ENCODE results near the gene MICU1.

MICU1 gene

GRCh38 chr10:72354356-72355213, 271.3 kb downstream of the MICU1 start, which contains the start of gene DNAJB12:
Gene DNAJB12 (minus strand): TSS chr10:72354919. CDS start chr10:72354897, 22 bp downstream.
- Histone ChIP-seq H3K27me3 (replicated peaks; ENCODE audit: control insufficient read depth, insufficient read depth, low read length) (no peaks in the 10 kb centered on the region), H3K36me3 (ENCODE audit: control insufficient read depth, insufficient read depth, low read length) (peaks cover 9% of the 10 kb centered on the region), H3K4me3 (replicated peaks; ENCODE audit: low read depth, low read length) (peak within 1 kb of the TSS; percentile 97)
- no peak for TF ChIP-seq CTCF (IDR thresholded peaks at IDR 0.05; ENCODE audit: insufficient read depth, low read length, poor library complexity, severe bottlenecking)
- peak; percentile 98 for DNase-seq (ENCODE audit: extremely low read depth, insufficient read length)

GRCh38 chr10:72353965-72354355, 271.9 kb downstream of the MICU1 start:
- DNase-seq (ENCODE audit: extremely low read depth, insufficient read length), result no peak
- no peak for TF ChIP-seq CTCF (IDR thresholded peaks at IDR 0.05; ENCODE audit: insufficient read depth, low read length, poor library complexity, severe bottlenecking)
- H3K4me3 ChIP-seq (replicated peaks; ENCODE audit: low read depth, low read length), result peak overlapping the region; percentile 97

GRCh38 chr10:72353028-72353964, 272.6 kb downstream of the MICU1 start:
- H3K4me3 ChIP-seq (replicated peaks; ENCODE audit: low read depth, low read length), result peak overlapping the region; percentile 97

More at GRCh38 chr10:72353965-72354355, 271.9 kb downstream of the MICU1 start:
- H3K36me3 ChIP-seq (ENCODE audit: control insufficient read depth, insufficient read depth, low read length), result peaks cover 9% of the 10 kb centered on the region
- H3K27me3 ChIP-seq (replicated peaks; ENCODE audit: control insufficient read depth, insufficient read depth, low read length), result no peaks in the 10 kb centered on the region

GRCh38 chr10:72351479-72351878, 274.4 kb downstream of the MICU1 start:
- Histone ChIP-seq H3K36me3 (ENCODE audit: control insufficient read depth, insufficient read depth, low read length) (peaks cover 13% of the 10 kb centered on the region), H3K27me3 (replicated peaks; ENCODE audit: control insufficient read depth, insufficient read depth, low read length) (no peaks in the 10 kb centered on the region), H3K4me3 (replicated peaks; ENCODE audit: low read depth, low read length) (no peak overlapping the region)
- TF ChIP-seq CTCF (IDR thresholded peaks at IDR 0.05; ENCODE audit: insufficient read depth, low read length, poor library complexity, severe bottlenecking), result no peak
- no peak for DNase-seq (ENCODE audit: extremely low read depth, insufficient read length)

More at GRCh38 chr10:72353028-72353964, 272.6 kb downstream of the MICU1 start:
- TF ChIP-seq CTCF (IDR thresholded peaks at IDR 0.05; ENCODE audit: insufficient read depth, low read length, poor library complexity, severe bottlenecking), result no peak
- no peaks in the 10 kb centered on the region for H3K27me3 ChIP-seq (replicated peaks; ENCODE audit: control insufficient read depth, insufficient read depth, low read length)
- H3K36me3 ChIP-seq (ENCODE audit: control insufficient read depth, insufficient read depth, low read length), result peaks cover 11% of the 10 kb centered on the region
- no peak for DNase-seq (ENCODE audit: extremely low read depth, insufficient read length)

GRCh38 chr10:72349438-72349837, 276.4 kb downstream of the MICU1 start:
- Histone ChIP-seq H3K27me3 (replicated peaks; ENCODE audit: control insufficient read depth, insufficient read depth, low read length) (no peaks in the 10 kb centered on the region), H3K4me3 (replicated peaks; ENCODE audit: low read depth, low read length) (no peak overlapping the region), H3K36me3 (ENCODE audit: control insufficient read depth, insufficient read depth, low read length) (peaks cover 14% of the 10 kb centered on the region)
- no peak for TF ChIP-seq CTCF (IDR thresholded peaks at IDR 0.05; ENCODE audit: insufficient read depth, low read length, poor library complexity, severe bottlenecking)
- no peak for DNase-seq (ENCODE audit: extremely low read depth, insufficient read length)

Measured in GM06990 (cell line).